SU-DHL-6 (cell line): Measurements from ENCODE around the gene EPO.
"Not testable (repeated sequence)": the region's sequence is repeated elsewhere in the genome, so short reads cannot be mapped to it uniquely, and the experiment has no call there.

ENCODE experiments used
- CTCF ChIP-seq: fragments of 200-600 bp; sonication (generic); IDR thresholded peaks from one replicate; pipeline ENCODE4 v1.5.1; 2017; ENCODE audit warnings: antibody characterized with exemption, mild to moderate bottlenecking, low read length, moderate library complexity; ENCODE audit not compliant: insufficient read depth, poor library complexity, severe bottlenecking
- EZH2phosphoT487 ChIP-seq: fragments of 200-600 bp; sonication (generic), shearing (Covaris generic); conservative IDR thresholded peaks from 2 replicates; pipeline ENCODE4 v1.6.1; 2018; ENCODE audit warnings: mild to moderate bottlenecking, antibody characterized with exemption, low read length, moderate library complexity, mixed read lengths

- not testable (repeated sequence) for TF ChIP-seq CTCF, EZH2phosphoT487
Measured at GRCh38 chr7:100701089-100701488, 19.2 kb upstream of the EPO start.
